GM18870 (cell line): ENCODE measurements around the gene ABCB8.

ENCODE experiments used
- ATAC-seq: cut with Tn5 transposase; IDR thresholded peaks from one replicate; pipeline ENCODE4 v1.9.1; 2021; ENCODE audit warnings: moderate library complexity; ENCODE audit not compliant: unreplicated experiment

ABCB8 gene

DNA sequence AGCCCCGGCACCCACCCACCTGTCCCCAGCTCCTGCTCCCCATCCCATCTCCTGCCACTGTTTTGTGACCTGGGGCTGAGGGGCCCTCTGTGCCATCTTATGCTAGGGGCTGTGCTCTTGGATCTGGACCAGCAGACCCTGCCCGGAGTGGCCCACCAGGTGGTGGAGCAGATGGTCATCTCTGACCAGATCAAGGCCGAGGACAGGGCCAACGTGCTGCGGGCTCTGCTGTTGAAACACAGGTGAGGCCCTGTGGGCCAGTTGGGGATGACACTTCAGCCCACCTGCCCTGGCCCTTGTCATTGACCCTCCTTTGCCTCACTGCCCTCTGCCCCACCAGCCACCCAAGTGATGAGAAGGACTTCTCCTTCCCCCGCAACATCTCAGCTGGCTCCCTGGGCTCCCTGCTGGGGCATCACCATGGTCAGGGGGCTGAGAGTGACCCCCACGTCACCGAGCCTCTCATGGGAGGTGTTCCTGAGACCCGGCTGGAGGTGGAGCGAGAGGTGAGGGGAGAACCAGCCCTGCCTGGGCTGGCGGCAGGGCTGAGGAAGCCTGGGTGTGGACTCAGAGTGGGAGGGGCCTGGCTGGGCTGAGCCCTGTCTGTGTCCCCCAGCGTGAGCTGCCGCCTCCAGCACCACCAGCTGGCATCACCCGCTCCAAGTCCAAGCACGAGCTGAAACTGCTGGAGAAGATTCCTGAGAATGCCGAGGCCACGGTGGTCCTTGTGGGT lies 41.8 kb downstream of the ABCB8 start:
- no peak for ATAC-seq

DNA sequence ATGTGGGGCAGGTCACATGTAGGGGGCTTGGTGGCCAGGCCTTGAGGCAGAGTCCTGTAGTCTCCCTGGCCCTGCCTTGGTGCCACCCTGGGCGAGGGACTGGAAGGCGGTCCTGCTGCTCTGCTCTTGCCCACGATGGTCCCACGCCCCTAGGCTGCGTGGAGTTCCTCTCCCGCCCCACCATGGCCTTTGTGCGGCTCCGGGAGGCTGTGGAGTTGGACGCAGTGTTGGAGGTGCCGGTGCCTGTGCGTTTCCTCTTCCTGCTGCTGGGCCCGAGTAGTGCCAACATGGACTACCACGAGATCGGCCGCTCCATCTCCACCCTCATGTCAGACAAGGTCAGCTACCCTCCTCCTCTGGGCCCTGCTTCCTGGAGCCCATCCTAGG lies 42.3 kb downstream of the ABCB8 start:
- ATAC-seq = no peak

DNA sequence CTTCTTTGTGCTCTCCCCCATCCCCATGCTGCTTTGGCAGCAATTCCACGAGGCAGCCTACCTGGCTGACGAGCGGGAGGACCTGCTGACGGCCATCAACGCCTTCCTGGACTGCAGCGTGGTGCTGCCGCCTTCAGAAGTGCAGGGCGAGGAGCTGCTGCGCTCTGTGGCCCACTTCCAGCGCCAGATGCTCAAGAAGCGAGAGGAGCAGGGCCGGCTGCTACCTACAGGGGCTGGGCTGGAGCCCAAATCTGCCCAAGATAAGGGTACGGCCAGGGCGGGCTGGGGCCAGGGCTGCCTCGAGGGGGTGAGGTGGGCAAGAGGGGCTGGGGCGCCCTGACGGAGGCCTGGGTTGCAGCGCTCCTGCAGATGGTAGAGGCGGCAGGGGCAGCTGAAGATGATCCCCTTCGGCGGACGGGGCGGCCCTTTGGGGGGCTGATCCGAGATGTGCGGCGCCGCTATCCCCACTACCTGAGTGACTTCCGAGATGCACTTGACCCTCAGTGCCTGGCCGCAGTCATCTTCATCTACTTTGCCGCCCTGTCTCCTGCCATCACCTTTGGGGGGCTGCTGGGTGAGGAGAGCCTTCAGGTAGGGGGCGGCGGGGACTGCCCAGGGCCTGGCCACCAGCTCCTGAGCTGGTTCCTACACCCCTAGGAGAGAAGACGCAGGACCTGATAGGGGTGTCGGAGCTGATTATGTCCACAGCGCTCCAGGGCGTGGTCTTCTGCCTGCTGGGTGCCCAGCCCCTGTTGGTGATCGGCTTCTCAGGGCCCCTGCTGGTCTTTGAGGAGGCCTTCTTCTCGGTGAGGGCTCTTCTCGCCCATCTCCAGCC lies 43.0 kb downstream of the ABCB8 start:
- ATAC-seq = no peak

DNA sequence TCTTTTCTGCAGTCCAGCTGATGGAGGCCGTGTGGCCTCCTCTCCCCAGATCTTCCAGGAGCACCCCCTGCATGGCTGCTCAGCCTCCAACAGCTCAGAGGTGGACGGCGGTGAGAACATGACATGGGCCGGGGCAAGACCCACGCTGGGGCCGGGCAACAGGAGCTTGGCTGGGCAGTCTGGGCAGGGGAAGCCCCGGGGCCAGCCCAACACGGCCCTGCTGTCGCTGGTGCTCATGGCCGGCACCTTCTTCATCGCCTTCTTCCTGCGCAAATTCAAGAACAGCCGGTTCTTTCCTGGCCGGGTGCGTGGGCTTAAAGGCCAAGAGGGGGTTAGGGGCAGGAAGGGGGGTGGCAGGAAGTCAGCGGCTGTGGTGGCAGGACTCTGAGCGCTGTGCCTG lies 45.7 kb downstream of the ABCB8 start:
- no peak for ATAC-seq

DNA sequence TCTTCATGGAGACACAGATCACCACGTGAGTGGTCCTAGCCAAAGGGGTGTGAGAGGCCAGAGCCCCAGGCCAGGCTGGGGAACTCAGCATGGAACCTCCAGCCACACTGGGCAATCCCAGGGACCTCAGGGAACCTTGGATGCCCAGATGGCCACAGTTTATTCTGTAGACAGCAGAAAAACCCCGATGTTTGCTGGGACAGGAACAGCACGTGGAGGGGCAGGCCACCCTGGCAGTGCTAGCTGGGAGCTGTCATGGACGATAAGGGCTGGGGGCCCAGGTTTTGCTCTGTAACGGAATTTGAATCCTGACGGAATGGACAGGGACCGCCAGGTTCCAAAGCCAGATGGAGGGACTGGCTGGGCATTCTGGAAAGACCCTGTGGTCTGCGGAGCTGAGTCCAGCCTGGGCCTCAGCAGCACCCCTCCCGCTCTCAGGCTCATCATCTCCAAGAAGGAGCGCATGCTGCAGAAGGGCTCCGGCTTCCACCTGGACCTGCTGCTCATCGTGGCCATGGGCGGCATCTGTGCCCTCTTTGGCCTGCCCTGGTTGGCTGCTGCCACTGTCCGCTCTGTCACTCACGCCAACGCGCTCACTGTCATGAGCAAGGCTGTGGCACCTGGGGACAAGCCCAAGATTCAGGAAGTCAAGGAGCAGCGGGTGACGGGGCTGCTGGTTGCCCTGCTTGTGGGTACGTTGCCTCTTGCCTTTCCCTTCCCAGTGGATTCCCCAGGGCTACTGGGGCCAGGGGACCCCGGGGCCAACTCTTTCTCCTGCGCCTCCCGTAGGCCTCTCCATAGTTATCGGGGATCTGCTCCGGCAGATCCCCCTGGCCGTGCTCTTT lies 46.8 kb downstream of the ABCB8 start:
- ATAC-seq = no peak

DNA sequence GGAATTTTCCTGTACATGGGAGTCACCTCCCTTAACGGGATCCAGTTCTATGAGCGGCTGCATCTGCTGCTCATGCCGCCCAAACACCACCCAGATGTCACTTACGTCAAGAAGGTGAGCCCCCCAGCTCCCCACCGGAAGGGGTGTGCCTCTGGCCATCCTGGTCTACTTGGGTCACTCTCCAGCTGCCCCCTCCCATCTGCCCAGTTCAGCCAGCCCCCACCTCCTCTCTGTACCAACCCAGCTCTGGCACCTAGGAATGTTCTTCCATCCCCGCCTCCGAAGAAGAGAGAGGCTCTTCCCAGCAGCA lies 47.4 kb downstream of the ABCB8 start:
- ATAC-seq = no peak

DNA sequence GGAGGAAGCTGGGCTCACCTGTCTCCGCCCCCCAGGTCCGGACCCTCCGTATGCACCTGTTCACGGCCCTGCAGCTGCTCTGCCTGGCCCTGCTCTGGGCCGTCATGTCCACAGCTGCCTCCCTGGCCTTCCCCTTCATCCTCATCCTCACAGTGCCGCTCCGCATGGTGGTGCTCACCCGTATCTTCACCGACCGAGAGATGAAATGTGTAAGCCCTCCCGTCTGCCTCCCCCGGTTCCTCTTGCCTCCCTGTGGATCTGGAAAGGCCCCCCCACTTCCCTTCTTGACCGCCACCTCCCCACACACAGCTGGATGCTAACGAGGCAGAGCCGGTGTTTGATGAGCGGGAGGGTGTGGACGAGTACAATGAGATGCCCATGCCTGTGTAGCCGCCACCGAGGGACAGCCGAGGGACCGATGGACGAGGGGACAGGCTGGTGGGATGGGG lies 47.8 kb downstream of the ABCB8 start:
- no peak for ATAC-seq

DNA sequence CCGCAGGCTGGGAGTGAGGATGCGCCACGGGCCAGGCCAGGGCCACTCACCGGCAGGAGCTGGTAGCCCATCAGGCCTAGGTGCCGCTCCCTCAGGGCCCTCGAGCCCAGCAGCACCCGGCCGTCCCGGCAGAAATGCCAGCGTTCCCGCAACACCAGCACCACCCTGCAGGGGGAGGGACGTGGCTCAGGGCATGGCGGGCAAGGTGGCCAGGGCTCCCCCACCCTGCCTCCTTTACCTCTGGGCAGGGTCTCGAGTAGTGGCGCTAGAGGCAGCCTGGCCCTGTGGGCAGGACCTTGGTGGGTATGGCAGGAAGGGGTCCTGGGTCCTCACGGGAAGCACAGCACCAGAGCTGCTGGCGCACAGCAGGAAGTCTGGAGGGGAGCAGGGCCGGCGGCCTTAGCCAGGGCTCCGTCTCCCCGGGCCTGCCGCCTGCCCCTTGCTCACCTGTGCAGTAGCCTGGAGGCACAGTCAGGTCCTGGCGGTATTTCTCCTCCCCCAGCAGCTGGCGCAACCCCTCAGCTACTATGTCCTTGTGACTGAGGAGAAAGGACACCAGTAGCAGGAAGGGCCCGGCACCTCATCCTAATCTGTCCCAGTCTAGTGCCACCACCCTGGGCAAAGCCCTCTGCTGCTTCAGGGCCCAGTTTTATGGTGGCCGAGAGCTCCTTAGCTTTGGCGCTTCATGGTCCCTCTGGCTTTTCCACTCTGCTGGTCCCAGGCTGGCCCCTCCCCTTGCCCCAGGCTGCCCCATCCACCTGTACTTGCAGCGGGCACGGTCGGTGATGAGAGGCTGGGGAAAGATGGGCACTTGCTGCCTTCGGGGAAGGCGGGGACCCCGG lies 48.8 kb downstream of the ABCB8 start:
- no peak for ATAC-seq

DNA sequence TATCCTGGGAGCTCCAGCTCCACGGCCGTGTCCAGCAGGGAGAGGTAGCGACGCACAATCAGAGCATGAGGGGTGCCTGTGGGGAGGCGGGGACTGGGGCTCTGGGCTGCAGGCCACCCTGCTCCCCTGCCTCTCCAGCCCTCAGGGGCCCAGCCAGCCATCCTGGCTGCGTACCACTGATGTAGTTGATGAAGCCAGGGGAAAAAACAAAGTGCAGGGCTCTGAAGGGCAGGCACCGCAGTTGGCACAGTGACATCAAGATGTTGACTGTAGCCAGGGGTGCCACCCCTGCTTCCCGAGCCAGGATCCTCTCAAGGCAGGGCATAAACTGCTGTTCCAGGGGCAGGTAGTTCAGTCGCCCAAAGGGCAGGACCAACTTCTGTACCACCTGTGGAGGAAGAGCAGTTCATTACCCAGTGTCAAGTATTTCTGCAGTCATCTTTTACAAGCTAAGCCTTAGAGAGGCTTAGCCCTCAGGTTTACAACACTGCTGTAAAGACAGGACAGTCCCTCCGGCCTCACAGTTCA lies 49.5 kb downstream of the ABCB8 start:
- ATAC-seq = no peak

DNA sequence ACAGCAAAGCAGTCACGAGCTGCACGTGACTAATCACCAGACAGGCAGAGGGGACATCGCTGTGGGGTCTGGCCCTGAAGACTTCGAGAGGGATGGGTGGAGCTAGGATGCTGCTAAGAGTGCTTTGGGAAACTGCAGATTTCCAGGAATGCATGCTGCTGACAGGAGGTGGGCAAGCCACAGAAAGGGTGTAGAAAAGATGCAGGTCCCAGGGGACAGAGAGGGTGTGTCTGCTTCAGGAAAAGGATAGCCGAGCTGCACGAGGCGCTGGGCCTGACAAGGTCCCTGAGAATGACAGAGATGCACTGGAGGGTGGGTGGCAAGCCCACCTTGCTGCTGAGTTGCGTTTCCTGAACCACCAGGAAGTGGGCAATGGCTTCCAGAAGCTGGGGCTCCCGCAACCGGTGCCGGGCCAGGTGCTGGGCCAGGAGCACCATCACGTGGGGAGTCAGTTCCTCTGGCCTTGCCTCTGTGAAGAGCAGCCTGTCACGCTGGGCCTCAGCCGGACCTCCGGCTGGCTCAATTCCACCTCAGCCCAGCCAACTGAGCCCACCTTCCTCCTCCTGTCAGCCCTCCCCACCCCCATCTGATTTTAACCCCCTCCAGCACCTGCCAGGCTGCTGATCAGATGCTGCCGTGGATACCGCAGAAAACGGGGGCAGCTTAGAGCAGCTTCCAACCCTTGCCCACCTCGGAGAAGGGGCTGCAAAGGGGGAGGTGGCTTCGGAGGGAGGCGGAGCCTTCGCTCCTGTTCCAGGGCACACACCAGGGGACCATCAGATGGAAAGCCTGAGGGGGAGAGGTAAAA lies 50.2 kb downstream of the ABCB8 start:
- no peak for ATAC-seq

DNA sequence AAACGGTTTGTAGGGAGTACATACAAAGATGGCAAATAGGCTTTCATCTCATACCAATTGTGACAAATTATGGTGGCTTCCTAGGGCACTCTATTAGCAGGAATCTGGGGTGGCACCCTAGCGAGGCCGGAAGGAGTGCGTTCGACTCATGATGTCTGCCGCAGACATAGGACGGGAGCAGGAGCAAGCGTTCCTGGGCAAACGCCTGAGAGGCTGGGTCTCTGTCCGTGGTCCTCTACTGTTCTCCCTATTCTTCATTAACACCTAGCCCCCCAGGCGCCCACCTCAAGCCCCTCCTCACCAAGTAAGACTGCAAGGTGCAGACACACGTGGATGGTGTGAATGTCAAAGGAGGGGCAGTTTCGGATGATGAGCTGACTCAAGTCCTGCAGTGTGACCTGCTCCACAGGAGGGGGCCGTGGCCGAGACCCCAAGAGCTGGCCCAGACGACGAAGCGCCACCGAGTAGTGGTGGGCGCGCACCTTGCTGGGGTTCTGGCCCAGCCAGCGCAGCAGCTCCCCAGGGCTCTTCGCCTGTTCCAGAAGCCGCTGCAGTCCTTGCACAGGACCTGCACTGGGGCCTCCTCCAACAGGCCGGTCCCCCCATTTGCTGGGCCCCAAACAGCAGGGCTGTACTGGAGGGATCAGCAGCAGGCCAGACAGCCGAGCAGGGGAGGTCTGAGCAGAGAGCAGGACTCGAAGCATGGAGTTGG lies 51.1 kb downstream of the ABCB8 start:
- ATAC-seq = no peak

DNA sequence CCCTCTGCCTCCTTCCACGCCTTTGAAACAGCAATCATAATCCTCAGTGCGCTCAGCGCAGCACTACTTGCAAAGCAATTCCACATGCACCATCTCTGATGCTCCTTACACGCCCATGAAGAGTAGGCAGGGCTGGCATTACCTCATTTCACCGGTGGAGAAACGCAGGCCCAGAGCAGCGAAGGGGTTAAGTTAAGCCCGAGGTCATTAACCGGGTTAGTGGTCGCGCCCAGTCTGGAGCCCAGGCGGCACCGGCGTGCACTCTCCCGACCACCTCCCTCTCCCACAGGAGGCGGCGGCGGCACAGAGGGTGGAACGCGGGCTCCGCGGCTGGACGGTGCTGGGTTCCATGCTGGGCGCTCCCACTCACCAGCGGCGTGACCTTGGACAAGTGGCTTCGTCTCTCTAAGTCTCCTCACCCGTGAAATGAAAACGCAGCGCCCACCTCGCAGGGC lies 51.8 kb downstream of the ABCB8 start:
- no peak for ATAC-seq

DNA sequence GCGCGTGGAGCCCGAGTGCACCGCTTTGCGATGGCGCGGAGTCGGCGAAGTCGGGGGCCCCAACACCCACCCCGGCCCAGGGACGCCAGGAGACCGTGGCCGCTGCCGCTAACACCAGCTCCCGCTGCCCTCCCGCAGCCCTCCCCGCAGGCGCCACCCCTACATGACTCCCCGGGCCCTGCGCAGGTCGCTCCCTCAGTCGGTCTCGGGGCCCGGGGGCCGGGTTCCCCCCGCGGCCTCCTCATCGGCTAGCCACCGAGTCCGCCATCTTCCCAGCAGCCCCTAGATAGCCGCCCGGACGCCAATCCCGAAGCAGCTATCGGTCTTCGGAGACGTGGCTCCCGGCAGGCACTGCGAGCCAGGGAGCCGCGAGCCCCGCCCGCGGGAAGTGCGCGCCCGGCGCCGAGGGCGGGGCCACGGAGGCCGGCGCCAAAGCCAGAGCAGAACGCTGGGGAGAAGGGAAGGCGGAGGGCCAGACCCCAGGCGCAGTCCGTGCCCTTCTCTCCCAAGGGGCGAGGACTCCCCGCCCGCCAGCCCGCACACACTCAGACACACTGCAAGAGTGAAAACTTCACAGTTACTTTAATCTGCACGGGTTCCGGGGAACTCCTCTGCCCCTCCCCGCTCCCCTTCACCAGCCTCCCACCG lies 52.4 kb downstream of the ABCB8 start, which contains the start of gene FASTK:
Gene FASTK, minus strand, starts transcription at position 288 of the 648 bp plus-strand sequence. Its CDS starts 43 bp downstream, at position 245.
- ATAC-seq = peak; percentile 43

DNA sequence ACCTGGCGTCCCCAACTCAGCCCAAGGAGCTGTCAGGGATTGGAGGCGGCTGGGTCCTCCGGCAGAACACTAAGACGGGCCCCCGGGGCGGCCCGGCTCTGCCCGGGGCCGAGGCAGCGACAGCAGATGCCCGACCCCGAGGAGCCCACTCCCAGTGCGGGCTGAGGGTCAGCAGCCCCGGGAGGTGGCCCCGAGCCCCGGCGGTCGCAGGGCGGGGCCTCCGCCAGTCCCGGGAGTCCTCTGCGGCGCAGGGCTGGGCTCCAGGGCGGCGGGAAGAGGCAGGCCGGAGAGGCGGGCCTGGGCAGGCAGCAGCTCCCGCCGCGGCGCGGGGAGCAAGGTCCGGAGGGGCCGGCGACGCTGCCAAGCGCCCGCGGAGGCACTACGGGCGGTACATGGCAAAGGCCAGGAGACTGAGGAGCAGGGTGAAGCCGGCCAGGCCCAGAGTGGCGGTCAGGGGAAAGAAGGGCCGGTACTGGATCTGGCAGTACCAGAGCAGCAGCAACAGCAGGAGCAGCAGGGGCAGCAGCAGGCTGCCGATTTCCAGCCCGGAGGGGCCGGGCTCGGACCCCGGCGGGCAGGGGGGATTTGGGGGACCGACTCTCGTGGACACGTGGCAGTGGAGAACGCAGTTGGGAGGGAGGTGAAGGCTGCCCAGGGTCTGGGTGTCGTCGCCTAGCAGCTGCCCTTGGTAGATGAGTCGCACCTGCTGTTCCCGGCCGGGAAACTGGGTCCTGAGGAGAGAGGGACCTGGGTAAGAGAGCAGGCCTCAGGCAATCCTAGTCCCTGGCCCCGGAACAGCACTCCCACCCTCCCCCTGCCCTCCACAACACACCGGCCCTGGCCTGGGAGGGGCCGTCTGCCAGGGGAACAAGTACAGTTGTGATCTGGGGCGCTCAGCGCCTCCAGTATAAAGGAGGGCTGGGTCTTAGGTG lies 53.2 kb downstream of the ABCB8 start:
- ATAC-seq = no peak

DNA sequence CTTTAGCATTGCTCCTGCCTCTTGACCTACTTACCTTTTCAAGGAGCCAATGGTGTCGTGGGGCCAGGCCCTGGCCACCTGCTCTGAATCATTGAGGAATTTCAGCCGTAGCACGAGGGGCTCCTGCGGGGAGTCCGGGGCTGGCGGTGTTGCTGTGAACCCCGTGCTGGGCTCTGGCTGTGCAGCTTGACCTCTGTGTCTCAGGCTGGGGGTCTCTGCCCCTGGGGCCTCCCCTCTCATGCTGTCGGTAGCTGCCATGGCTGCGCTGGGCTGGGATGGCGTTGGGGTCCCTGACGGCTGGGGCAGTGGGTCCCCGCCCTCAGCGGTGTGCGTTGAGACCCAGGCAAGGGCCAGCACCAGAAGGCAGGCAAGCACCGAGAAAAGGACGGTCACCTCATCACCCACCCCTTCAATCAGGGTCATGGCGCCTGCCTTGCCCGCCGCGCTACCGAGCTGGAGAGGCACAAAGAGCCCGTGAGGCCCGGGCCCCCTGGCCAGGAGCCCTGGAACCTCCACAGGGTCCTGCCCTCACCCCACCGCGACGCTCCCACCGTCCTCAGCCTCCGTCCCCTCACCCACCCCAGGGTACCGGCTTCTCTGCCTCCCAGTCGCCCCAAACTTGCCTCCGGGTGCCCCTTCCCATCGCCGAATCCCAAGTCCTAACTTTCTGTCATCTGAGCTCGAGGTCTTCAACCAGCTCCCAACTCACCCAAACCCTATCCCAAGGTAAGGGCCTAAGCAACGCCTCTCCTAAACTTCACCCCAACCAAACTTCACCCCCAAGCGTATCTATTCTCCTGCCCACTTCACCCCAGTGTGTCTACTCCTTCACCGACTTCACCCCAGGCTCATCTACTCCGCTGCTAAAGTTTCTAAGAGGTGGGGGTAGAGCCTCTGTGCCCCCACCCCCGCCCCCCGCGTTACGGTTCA lies 54.2 kb downstream of the ABCB8 start:
- ATAC-seq = no peak
